NCI-H1694 treated with DMSO at 0.1 percent for 48 hours (cell line): ENCODE data around the gene POMT1.
"Not testable (repeated sequence)": the region's sequence is repeated elsewhere in the genome, so short reads cannot be mapped to it uniquely, and the experiment has no call there.

Experiments used
- DNase-seq: peaks from one replicate; lab custom pipeline; 2025; lab: John Stamatoyannopoulos, UW

POMT1 gene

GRCh38 chr9:131499254-131499767 lies 3.4 kb upstream of the POMT1 start:
- DNase-seq: no peak

GRCh38 chr9:131500377-131500776 lies 2.3 kb upstream of the POMT1 start:
- DNase-seq: no peak

GRCh38 chr9:131500939-131501541 lies 1.7 kb upstream of the POMT1 start:
- no peak for DNase-seq

GRCh38 chr9:131503626-131504465 lies 1.1 kb downstream of the POMT1 start:
- no peak for DNase-seq

- DNase-seq: no peak
Observed at GRCh38 chr9:131505012-131505411, 2.3 kb downstream of the POMT1 start.

- DNase-seq: no peak
Observed at GRCh38 chr9:131511416-131511815, 8.7 kb downstream of the POMT1 start.

GRCh38 chr9:131511880-131512279 lies 9.2 kb downstream of the POMT1 start:
- no peak for DNase-seq

- no peak for DNase-seq
Observed at GRCh38 chr9:131513177-131513576, 10.5 kb downstream of the POMT1 start.

GRCh38 chr9:131515559-131516031 lies 12.9 kb downstream of the POMT1 start:
- DNase-seq: not testable (repeated sequence)

- no peak for DNase-seq
Observed at GRCh38 chr9:131516100-131516499, 13.4 kb downstream of the POMT1 start.

GRCh38 chr9:131516930-131517329 lies 14.2 kb downstream of the POMT1 start:
- DNase-seq: no peak

- DNase-seq: no peak
Observed at GRCh38 chr9:131517761-131518190, 15.1 kb downstream of the POMT1 start.

GRCh38 chr9:131518553-131518952 lies 15.8 kb downstream of the POMT1 start:
- DNase-seq: no peak

GRCh38 chr9:131520503-131520902 lies 17.8 kb downstream of the POMT1 start:
- DNase-seq: no peak

- DNase-seq: no peak
Observed at GRCh38 chr9:131521203-131521602, 18.5 kb downstream of the POMT1 start.

- no peak for DNase-seq
Observed at GRCh38 chr9:131521822-131522221, 19.1 kb downstream of the POMT1 start.

- no peak for DNase-seq
Observed at GRCh38 chr9:131522257-131523085, 19.8 kb downstream of the POMT1 start.

- no peak for DNase-seq
Observed at GRCh38 chr9:131523086-131523388, 20.3 kb downstream of the POMT1 start.

- no peak for DNase-seq
Observed at GRCh38 chr9:131523451-131524435, 21.0 kb downstream of the POMT1 start.

- DNase-seq: no peak
Observed at GRCh38 chr9:131524665-131525315, 22.1 kb downstream of the POMT1 start.
